GM10248 (cell line): ENCODE measurements around the gene TTBK2.
"Not testable (repeated sequence)": the region's sequence is repeated elsewhere in the genome, so short reads cannot be mapped to it uniquely, and the experiment has no call there.

Source experiments
- CTCF ChIA-PET: fragments of 300-600 bp; sonication (Branson Sonifier 250); formaldehyde crosslinking; extraction: SDS; loops from one replicate; lab custom pipeline; 2021; ENCODE audit warnings: antibody characterized with exemption; lab: Yijun Ruan, JAX
- POLR2A ChIA-PET: fragments of 350-650 bp; sonication (Branson Sonifier 250); formaldehyde crosslinking; extraction: SDS; loops from one replicate; lab custom pipeline; 2020; ENCODE audit warnings: antibody characterized with exemption; lab: Yijun Ruan, JAX
- DNase-seq: peaks from one replicate; pipeline ENCODE4 v3.0.0; 2012; ENCODE audit errors: extremely low spot score
- TF ChIP-seq, protein P1 (sequence below): IDR thresholded peaks from 2 replicates; pipeline ENCODE4 v1.5.1; 2012; ENCODE audit warnings: mild to moderate bottlenecking, low read depth; ENCODE audit errors: extremely low read depth, missing control alignments, control extremely low read depth

The TTBK2 gene

DNA sequence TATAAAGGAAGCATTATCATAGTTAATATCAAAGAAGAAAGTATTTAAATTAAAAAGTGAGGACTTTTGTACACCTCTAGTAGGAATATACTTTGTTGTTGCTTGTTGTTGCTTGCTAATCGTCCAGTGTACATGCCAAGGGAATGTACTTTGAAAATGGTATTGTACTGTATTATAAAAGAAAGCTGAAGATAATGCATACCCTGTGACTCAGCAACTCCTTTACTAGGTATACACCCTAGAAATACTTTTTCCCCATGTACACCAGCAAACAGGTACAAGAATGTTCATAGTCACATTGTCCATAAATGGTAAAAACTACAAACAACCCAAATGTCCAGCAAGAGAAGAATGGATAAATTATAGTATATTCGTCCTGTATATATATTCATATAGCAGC, 12.0 kb downstream of the TTBK2 start:
- CTCF ChIA-PET = interaction anchor here (0.7 to 1.6 kb wide), 4 partner anchors 17 to 73 kb away, joined by 3 to 4 read pairs (median 3); no protein-coding TSS in a partner anchor
- POLR2A ChIA-PET = no interaction called here
- TF ChIP-seq, protein P1, sequence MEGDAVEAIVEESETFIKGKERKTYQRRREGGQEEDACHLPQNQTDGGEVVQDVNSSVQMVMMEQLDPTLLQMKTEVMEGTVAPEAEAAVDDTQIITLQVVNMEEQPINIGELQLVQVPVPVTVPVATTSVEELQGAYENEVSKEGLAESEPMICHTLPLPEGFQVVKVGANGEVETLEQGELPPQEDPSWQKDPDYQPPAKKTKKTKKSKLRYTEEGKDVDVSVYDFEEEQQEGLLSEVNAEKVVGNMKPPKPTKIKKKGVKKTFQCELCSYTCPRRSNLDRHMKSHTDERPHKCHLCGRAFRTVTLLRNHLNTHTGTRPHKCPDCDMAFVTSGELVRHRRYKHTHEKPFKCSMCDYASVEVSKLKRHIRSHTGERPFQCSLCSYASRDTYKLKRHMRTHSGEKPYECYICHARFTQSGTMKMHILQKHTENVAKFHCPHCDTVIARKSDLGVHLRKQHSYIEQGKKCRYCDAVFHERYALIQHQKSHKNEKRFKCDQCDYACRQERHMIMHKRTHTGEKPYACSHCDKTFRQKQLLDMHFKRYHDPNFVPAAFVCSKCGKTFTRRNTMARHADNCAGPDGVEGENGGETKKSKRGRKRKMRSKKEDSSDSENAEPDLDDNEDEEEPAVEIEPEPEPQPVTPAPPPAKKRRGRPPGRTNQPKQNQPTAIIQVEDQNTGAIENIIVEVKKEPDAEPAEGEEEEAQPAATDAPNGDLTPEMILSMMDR = no peak
- DNase-seq = no peak

DNA sequence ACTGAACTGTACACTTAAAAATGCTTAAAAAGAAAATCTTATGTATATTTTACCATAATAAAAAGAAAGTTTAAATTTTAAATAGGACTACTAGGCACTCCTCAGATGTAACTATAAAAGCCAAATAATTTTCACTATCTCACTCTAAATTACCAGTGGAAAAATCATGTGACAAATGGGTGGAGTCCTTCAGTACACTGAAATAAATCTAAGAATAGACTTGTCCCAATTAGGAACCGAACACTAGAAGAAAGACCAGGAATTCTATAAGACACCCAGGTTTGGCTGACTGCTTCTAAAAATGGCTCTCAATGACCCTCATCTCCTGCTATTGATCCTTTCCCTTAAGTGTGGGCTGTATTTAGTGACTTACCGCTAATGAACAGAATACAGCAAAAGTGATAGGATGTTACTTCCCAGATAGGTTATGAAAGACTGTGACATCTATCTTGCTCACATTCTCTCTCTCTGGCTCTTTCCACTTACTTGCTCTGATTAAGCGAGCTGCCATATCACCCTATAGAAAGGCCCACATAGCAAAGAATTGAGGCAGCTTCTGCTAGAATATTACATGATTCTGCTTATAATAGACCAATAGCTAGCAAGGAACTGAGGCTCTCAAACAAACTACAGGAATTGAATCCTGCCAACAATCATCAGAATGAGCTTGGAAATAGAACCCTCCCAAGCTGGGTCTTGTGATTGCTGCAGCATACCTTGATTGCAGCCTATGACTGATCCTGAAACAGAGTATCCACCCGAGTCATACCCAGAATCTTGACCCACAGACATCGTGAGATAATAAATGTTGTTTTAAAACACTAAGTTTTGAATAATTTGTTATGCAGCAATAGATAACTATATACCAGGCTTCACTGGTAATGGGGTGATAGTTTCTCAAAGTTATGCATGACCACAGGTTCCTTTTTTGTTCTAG, 16.9 kb downstream of the TTBK2 start:
- ChIA-PET CTCF (interaction anchor here (1.0 to 1.8 kb wide), 3 partner anchors 8 to 14 kb away, joined by 3 to 5 read pairs (median 5); no protein-coding TSS in a partner anchor), POLR2A (interaction anchor here (0.5 kb wide), 1 partner anchor 1706 kb away, joined by 3 read pairs; no protein-coding TSS in a partner anchor)
- TF ChIP-seq, protein P1 = no peak
- no peak for DNase-seq

DNA sequence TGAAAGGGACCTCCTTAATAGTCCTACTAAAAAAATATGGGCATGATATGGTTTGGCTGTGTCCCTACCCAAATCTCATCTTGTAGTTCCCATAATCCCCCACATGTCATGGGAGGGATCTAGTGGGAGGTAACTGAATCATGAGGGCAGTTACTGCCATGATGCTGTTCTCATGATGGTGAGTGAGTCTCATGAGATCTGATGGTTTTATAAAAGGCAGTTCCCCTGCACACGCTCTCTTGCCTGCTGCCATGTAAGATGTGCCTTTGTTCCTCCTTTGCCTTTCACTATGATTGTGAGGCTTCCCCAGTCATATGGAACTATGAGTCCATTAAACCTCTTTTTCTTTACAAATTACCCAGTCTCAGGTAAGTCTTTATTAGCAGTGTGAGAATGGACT, 26.7 kb downstream of the TTBK2 start:
- CTCF ChIA-PET, DNase-seq, POLR2A ChIA-PET: not testable (repeated sequence)

DNA sequence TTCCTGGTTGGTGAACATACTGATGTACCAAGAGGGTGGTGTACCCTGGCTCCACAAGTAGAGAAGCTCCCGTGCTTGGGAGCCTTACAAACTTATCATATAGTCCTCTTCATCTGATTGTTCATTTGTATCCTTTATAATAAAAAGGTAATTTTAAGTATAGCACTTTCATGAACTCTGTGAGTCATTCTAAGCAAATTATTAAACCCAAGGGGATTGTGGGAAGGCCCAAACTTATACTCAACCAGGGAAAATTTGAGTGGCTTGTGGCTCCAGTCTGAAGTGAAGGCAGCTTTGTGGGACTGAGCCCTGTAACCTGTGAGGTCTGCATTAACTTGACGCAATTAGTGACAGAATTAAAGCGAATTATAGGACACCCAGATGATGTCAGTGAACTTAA, 29.0 kb downstream of the TTBK2 start:
- CTCF ChIA-PET = interaction anchor here (0.8 to 1.8 kb wide), 5 partner anchors 17 to 43 kb away, joined by 3 to 6 read pairs (median 4); no protein-coding TSS in a partner anchor
- no peak for DNase-seq
- TF ChIP-seq, protein P1 = no peak
- POLR2A ChIA-PET = interaction anchor here (0.5 kb wide), 1 partner anchor 166 kb away, joined by 3 read pairs; no protein-coding TSS in a partner anchor

DNA sequence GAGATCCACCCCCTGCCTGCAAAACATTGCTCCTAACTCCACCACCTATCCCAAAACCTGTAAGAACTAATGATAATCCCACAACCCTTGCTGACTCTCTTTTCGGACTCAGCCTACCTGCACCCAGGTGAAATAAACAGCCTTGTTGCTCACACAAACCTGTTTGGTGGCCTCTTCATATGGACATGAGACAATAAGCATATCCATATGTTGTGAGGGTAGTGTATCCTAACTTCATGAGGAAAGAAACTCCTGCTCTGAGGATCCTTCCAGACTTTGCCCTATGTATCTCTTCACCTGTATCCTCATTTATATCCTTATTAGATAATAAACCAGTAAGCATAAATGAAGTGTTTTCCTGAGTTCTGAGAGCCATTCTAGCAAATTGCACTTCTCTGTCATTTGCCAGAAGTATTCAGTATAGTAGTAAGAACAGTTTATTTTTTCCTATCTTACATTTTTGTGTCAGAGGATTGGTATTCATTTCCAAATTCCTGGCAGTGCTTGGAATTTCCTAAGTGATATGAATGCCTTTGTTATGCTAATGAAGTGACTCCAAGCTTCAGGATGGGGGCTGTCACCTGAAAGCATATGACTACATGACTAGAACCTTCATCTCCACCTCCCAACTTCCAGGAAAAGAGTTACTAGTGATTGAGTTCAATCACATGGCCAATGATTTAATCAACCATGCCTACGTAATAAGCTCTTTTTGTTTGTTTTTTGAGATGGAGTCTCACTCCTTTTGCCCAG, 30.2 kb downstream of the TTBK2 start:
- POLR2A ChIA-PET = no interaction called here
- no peak for DNase-seq
- CTCF ChIA-PET = interaction anchor here (0.8 to 1.8 kb wide), 4 partner anchors 12 to 44 kb away, joined by 3 to 5 read pairs (median 4); no protein-coding TSS in a partner anchor
- TF ChIP-seq, protein P1 = no peak

DNA sequence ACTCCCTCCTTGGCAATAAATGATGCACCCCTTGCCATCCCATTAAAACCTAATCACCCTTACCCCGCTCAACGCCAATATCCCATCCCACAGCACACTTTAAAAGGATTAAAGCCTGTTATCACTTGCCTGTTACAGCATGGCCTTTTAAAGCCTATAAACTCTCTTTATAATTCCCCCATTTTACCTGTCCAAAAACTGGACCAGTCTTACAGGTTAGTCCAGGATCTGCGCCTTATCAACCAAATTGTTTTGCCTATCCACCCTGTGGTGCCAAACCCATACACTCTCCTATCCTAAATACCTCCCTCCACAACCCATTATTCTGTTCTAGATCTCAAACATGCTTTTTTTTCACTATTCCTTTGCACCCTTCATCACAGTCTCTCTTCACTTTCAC, 33.2 kb downstream of the TTBK2 start:
- CTCF ChIA-PET, DNase-seq, POLR2A ChIA-PET: not testable (repeated sequence)

DNA sequence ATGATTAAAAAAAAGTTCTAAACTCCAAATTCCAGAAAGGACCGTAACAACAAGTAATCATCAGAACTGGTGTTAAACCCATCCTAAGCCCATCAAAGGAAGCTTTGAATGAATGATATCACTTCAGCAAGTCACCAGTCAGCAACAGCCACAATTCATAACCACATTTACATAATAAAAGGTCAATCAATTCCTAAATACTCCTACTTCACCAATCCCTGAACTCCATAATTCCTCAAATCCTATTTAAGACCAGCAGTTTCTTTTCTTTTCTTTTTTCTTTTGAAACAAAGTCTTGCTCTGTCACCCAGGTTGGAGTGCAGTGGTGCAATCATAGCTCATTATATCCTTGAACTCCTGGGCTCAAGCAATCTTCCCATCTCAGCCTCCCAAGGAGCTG, 40.5 kb downstream of the TTBK2 start:
- ChIA-PET CTCF (interaction anchor here (1.4 kb wide), 1 partner anchor 10 kb away, joined by 3 read pairs; no protein-coding TSS in a partner anchor), POLR2A (no interaction called here)
- DNase-seq = no peak

More for the DNA sequence above, 40.5 kb downstream of the TTBK2 start:
- TF ChIP-seq, protein P1 = no peak
